G401 (cell line): Measurements from ENCODE around the gene GP2. TPM values are rescaled to one million over a fixed set of nuclear protein-coding genes. Genes with fewer than 3 reads are reported as not detected.

Source experiments
- DNase-seq: peaks from one replicate; pipeline ENCODE4 v3.0.0-alpha.2; 2015; ENCODE audit warnings: low spot score
- in situ Hi-C: cut with HindIII; loops from 2 replicates; pipeline ENCODE4 v1.10.0; 2016; ENCODE audit warnings: low sequenced_read_pairs, mixed read lengths
- total RNA-seq: library from RNA; depleted of rRNA; stranded (reverse); fragments of >200 nt; shearing (Covaris generic); gene quantifications from 2 replicates; pipeline ENCODE4 v1.2.3, GENCODE V29; 2014; rRNA removed

The GP2 gene
- total RNA-seq, 1 experiment from 2014 or later: not detected

DNA sequence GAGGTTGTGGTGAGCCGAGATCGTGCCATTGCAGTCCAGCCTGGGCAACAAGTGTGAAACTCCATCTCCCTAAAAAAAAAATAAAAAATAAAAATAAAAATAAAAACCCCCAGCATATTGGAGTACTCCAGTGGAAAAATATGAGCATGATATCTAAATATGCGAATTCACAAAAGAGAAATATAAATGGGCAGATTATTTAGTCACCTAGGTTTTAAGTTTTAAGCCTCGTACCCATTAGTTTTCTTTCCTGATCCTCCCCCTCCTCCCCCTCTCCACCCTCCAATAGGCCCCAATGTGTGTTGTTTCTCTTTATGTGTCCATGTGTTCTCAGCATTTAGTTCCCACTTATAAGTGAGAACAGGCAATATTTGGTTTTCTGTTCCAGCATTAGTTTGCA is 62.3 kb downstream of the GP2 start:
- DNase-seq: no peak
- in situ Hi-C loops: no loop called here

DNA sequence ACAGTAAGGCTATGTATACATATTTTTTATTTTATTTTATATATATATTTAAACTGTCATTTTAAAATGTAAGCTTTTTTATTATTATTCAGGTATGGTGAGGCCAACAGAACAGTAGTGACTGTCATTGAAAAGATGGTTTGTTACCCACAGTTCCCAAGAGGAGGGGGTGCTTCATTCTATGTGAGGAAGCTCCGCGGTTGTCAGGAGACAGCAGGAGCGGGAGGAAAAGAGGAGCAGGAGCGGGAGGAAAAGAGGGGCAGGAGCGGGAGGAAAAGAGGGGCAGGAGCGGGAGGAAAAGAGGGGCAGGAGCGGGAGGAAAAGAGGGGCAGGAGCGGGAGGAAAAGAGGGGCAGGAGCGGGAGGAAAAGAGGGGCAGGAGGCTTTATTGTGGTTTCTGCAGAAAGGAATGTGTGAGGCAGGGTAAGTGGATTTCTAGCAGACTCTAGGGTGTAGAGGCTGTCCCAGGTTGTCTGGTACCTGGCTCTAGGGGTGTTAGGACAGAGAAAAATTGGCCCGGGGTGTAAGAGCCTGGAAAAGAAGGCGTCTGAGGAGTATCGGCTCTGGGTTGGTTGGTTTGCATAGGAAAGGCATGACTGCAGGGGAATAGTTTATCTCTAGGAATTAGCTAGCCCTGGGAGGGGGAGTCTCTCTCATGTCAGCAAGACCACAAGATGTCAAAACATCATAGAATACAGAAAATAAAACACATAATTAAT is 64.0 kb downstream of the GP2 start:
- in situ Hi-C loops: no loop called here
- DNase-seq: no peak

DNA sequence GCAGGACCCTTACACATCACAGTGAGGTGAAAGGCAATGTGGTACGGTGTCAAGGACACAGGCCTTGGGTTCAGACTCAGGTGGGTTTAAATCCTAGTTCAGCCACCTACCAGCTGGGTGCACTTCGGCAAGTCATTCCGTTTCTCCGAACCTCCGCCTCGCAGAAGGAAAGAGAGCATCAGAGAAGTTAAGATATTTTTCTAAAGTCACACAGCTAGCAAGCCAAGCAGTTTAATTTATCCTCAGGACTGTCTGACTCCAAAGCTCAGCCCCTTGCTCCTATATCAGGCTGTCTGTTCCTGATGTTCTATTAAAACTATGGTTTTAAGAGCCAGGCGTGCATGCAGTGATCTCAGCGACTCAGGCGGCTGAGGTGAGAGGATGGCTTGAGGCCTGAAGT is 65.1 kb downstream of the GP2 start:
- in situ Hi-C loops: no loop called here

DNA sequence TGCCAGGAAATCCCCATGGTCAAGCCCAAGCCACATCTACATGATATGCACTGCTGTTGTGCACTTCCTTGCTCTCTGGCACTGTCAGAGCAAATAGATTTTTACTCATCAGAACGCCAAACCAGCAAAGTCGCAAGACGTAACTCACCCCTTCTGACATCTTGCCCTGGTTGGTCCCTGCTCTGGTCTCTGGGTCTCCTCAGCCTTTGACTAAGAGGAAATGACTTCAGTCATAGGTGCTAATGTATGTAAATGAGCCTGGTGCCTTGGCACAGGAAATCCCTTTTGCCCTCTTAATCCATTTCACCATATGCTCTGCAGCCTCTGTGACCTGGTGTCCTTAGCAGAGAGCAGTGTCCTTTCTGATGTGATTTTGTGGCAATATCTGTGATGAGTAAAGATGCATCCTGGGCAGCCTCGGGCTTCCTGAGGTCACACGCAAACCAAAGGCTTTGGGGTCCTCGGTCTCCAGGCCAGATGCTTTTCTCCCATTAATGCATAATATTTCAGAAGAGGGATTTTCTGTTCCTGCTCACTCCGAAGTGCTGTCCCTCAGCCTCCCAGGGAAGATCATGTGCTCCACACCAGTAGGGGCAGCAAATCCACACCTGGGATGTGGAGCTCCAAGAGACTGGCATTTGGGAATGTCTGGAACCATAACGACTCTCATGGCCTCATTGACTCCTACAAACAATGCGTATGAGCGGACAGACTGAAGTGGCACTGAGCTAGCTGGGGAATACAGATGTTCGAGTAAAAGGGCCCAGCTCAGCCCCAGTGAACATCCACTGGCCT is 66.9 kb downstream of the GP2 start:
- DNase-seq: no peak
- in situ Hi-C loops: no loop called here

More for the DNA sequence above, 65.1 kb downstream of the GP2 start:
- no peak for DNase-seq

Other genes with a start within 250 kb of the GP2 start
- gene UMOD, start 25.2 kb upstream of the GP2 start, total RNA-seq: not detected in 2 replicates
- not detected in 2 replicates for gene PDILT, start 77.2 kb upstream of the GP2 start, total RNA-seq
- gene ACSM5, start 82.0 kb upstream of the GP2 start, total RNA-seq: not detected in 2 replicates
- gene ACSM2A, start 124.0 kb upstream of the GP2 start, total RNA-seq: not detected in 2 replicates
- not detected in 2 replicates for gene ACSM2B, start 248.9 kb upstream of the GP2 start, total RNA-seq